Activated CD8-positive, alpha-beta memory T cell treated with anti-CD3 and anti-CD28 coated beads, Interleukin-2, amount 50 U/mL, for 24 hours (primary cell): Measurements from ENCODE around the gene MYH16.
"Not testable (repeated sequence)": the region's sequence is repeated elsewhere in the genome, so short reads cannot be mapped to it uniquely, and the experiment has no call there.

Experiments
- DNase-seq: peaks from one replicate; pipeline ENCODE4 v3.0.0-alpha.2; 2020; ENCODE audit errors: extremely low read depth

MYH16 gene

GRCh38 chr7:99305473-99306260 lies 33.0 kb downstream of the MYH16 start:
- DNase-seq: no peak

GRCh38 chr7:99308461-99309074 lies 35.9 kb downstream of the MYH16 start:
- no peak for DNase-seq

- DNase-seq: no peak
Observed at GRCh38 chr7:99309111-99309510, 36.5 kb downstream of the MYH16 start.

- no peak for DNase-seq
Observed at GRCh38 chr7:99310004-99310403, 37.4 kb downstream of the MYH16 start.

- DNase-seq: no peak
Observed at GRCh38 chr7:99311702-99312101, 39.1 kb downstream of the MYH16 start.

- peak; percentile 47 for DNase-seq
Observed at GRCh38 chr7:99312316-99313203, 39.9 kb downstream of the MYH16 start.

GRCh38 chr7:99313204-99313573 lies 40.5 kb downstream of the MYH16 start:
- no peak for DNase-seq

GRCh38 chr7:99314504-99314903 lies 41.9 kb downstream of the MYH16 start:
- DNase-seq: no peak

GRCh38 chr7:99320371-99320770 lies 47.7 kb downstream of the MYH16 start:
- no peak for DNase-seq

GRCh38 chr7:99322659-99323058 lies 50.0 kb downstream of the MYH16 start:
- DNase-seq: not testable (repeated sequence)

GRCh38 chr7:99324559-99324958 lies 51.9 kb downstream of the MYH16 start:
- DNase-seq: no peak

- no peak for DNase-seq
Observed at GRCh38 chr7:99325001-99325493, 52.4 kb downstream of the MYH16 start.

GRCh38 chr7:99325592-99326407 lies 53.2 kb downstream of the MYH16 start, which contains the start of gene ARPC1A:
Gene ARPC1A, plus strand, starts transcription at chr7:99325898. Its CDS starts 7,456 bp downstream, at chr7:99333354.
- DNase-seq: peak; percentile 72

GRCh38 chr7:99326408-99326782 lies 53.8 kb downstream of the MYH16 start:
- no peak for DNase-seq

- not testable (repeated sequence) for DNase-seq
Observed at GRCh38 chr7:99330314-99330961, 57.8 kb downstream of the MYH16 start.

GRCh38 chr7:99331002-99331401 lies 58.4 kb downstream of the MYH16 start:
- no peak for DNase-seq

GRCh38 chr7:99339595-99339994 lies 67.0 kb downstream of the MYH16 start:
- no peak for DNase-seq

- DNase-seq: no peak
Observed at GRCh38 chr7:99340659-99341058, 68.0 kb downstream of the MYH16 start.

- DNase-seq: no peak
Observed at GRCh38 chr7:99344061-99344647, 71.5 kb downstream of the MYH16 start.

- not testable (repeated sequence) for DNase-seq
Observed at GRCh38 chr7:99350641-99351040, 78.0 kb downstream of the MYH16 start.
